GM21825 (cell line): ENCODE measurements around the gene TAAR5.
"Not testable (repeated sequence)": the region's sequence is repeated elsewhere in the genome, so short reads cannot be mapped to it uniquely, and the experiment has no call there.

ENCODE experiments used
- ATAC-seq: cut with Tn5 transposase; IDR thresholded peaks from one replicate; pipeline ENCODE4 v1.9.1; 2021; ENCODE audit warnings: mild to moderate bottlenecking, moderate library complexity; ENCODE audit not compliant: unreplicated experiment

TAAR5 gene, protein sequence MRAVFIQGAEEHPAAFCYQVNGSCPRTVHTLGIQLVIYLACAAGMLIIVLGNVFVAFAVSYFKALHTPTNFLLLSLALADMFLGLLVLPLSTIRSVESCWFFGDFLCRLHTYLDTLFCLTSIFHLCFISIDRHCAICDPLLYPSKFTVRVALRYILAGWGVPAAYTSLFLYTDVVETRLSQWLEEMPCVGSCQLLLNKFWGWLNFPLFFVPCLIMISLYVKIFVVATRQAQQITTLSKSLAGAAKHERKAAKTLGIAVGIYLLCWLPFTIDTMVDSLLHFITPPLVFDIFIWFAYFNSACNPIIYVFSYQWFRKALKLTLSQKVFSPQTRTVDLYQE

DNA sequence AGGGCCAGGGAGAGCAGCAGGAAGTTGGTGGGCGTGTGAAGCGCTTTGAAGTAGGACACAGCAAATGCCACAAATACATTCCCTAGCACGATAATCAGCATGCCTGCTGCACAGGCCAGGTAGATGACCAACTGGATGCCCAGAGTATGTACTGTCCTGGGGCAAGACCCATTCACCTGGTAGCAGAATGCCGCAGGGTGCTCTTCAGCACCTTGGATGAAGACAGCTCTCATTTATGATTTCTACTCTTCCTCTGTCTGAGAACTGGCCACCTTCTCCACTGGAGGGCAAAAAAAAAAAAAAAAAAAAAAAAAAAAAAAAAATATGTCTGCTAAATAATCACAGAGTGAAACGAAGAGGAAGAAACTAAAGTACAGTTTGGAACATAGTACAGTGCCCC lies at the start of gene TAAR5:
TSS of gene TAAR5 (minus strand) at position 288 of the 400 bp plus-strand sequence. CDS start at position 233, 55 bp downstream.
- no peak for ATAC-seq

- ATAC-seq = not testable (repeated sequence)
These were observed 47.6 kb upstream of the TAAR5 start for GRCh38 chr6:132637135-132637534.

DNA sequence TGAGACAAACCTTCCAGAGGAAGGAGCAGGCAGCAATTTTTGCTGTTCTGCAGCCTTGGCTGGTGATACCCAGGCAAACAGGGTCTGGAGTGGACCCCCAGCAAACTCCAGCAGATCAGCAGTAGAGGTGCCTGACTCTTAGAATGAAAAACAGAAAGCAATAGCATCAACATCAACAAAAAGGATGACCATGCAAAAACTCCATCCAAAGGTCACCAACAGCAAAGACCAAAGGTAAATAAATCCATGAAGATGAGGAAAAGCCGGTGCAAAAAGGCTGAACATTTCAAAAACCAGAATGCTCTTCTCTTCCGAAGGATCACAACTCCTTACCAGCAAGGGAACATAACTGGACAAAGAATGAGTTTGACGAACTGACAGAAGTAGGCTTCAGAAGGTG lies 46.4 kb upstream of the TAAR5 start:
- not testable (repeated sequence) for ATAC-seq

GRCh38 chr6:132635288-132635687 lies 45.7 kb upstream of the TAAR5 start:
- ATAC-seq = not testable (repeated sequence)

DNA sequence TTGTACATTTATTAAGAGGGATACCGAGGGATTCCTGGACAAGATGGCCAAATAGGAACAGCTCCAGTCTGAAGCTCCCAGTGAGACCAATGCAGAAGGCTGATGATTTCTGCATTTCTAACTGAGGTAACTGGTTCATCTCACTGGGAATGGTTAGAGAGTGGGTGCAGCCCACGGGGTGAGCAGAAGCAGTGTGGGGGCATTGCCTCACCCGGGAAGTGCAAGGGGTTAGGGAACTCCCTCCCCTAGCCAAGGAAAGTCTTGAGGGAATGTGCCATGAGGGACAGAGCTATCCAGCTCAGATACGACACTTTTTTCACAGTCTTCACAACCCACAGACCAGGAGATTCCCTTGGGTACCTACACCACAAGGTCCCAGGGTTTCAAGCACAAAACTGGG lies 45.3 kb upstream of the TAAR5 start:
- no peak for ATAC-seq

DNA sequence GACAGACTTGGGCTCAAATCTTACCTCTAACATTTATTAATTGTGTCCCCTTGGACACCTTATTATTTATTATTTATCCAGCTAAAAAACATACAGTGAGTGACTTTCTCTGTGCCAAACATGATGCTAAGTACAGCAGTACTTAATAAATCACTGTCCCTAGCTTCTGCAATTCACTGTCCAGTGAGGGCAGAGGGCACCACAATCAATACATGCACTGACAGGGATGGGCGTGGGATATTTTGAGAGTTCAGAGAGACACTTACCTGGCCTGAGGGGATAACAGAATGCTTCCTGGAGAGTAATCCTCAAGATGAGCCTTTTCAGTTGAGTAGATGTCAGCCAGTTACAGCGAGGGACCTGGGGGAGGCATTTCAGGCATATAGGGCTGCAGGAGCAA lies 43.8 kb upstream of the TAAR5 start:
- no peak for ATAC-seq

- ATAC-seq = no peak
These were observed 34.6 kb upstream of the TAAR5 start, which contains the start of gene TAAR2 for GRCh38 chr6:132624175-132624574. Gene TAAR2 (minus strand): TSS chr6:132624275. CDS start chr6:132624275, 0 bp downstream.

GRCh38 chr6:132623106-132623845 lies 33.7 kb upstream of the TAAR5 start:
- ATAC-seq = no peak

DNA sequence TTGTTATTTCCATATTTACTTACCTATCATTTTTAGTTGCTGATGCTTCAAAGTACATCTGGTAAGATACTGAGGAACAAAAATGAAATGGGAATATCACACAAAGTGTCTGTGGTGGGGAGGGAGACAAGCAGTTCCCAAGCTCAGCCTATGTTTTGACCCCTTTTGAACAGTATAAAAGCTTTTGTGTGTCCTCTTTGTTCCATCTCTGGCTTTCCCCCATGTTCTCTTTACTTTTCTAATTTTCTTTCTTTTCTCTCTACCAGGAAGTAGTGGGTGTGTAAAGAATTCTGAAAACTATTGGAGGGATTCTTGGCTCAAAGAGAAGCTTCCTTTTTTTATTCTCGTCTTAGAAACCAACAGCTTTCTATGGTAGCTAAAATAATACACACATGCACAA lies 27.1 kb upstream of the TAAR5 start:
- ATAC-seq = no peak

DNA sequence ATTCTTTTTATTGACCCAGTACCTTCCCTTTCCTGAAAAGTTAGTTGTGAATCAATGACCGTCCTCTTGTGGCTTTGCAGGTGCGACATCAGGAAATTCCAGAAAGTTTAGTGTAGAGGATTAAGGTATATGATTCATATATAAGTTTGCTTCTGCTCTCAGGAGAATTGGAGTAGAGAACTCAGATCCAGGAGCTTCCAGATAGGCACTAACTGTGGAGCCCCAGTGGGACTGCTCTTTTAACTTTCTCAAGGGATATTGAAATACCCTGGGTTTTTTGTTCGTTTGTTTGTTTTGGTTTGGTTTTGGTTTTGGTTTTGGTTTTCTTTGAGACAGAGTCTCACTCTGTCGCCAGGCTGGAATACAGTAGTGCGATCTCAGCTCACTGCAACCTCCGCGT lies 25.0 kb upstream of the TAAR5 start:
- ATAC-seq = no peak

GRCh38 chr6:132612449-132613108 lies 23.0 kb upstream of the TAAR5 start:
- no peak for ATAC-seq

GRCh38 chr6:132611616-132612015 lies 22.1 kb upstream of the TAAR5 start:
- ATAC-seq = no peak

DNA sequence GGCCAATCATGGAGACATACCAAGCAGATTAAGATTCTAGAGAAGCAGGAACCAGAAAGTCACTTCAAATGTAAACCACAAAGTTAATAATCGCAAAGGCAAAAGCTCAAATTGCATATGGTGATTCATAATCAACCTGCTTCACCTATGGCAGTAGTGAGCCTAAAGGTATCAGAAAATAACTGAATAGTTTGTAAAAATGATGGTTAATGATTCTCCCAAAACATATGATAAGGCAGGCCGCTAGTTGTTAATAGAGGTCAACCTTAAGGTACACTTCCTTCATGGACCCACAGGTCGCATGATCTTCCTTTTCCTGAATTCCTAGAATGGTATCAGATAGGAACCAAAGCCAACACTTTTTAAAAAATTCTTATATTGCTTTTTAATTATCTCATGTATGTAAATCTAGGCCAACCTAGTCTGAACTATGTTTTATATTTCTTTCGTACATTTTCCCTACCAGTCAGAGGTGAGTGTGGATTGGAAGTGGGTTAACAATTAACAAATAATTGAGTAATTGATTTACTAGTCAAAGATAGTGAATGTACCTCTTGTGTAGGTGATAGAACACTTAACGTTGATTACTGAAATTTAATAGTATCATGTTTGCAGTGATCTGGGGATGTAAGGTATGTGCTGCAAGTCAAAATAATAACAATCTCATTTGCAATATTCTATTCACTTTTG lies 18.1 kb upstream of the TAAR5 start:
- ATAC-seq = no peak

- no peak for ATAC-seq
These were observed 15.2 kb upstream of the TAAR5 start for GRCh38 chr6:132604635-132605152.

DNA sequence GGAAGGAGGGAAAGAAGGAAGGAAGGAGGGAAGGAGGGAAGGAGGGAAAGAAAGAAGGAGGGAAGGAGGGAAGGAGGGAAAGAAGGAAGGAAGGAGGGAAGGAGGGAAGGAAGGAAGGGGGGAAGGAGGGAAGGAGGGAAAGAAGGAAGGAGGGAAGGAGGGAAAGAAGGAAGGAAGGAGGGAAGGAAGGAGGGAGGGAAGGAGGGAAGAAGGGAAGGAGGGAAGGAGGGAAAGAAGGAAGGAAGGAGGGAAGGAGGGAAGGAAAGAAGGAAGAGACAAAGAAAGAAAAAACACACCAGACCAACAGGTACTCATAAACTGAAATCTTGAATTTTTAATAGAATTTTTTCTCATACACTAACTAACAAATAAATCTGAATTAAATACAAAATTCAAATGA lies 11.4 kb upstream of the TAAR5 start:
- not testable (repeated sequence) for ATAC-seq

DNA sequence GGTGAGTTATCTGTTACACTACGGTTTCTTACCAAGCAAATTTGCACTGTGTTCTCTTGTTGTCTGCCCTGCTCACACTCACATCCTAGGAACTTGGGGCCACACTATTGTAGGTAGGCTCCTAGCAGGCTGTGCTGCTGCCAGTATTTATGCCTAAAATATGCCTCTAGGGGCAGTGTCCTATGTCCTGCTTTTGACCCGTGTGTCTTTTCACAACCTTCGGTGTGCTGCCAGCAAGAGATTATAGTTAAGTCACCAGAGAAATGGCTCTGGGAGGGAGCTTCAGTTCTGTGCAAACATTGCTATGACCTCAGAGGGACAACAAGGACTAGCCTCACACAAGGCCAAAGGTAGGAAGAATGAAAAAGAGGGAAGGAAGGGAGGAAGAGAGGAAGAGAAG lies 8.9 kb upstream of the TAAR5 start:
- no peak for ATAC-seq

DNA sequence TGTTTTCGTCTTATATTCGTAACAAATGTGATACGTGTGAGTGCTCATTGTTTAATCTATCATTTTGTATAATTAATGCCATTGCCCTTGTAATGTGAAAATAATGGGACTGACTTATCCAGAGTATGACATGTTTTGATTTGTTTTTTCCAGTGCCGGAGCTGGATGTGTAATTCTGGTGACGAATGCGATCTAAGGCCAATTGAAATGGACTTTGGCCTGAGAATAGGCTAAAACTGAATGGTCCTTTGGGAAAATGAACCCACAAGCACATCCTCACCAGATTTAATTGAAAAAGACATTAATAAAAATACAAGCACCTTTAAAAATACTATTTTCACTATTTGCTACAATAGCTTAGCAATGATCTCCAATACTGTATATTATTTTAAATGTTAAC lies 6.7 kb upstream of the TAAR5 start:
- ATAC-seq = no peak

DNA sequence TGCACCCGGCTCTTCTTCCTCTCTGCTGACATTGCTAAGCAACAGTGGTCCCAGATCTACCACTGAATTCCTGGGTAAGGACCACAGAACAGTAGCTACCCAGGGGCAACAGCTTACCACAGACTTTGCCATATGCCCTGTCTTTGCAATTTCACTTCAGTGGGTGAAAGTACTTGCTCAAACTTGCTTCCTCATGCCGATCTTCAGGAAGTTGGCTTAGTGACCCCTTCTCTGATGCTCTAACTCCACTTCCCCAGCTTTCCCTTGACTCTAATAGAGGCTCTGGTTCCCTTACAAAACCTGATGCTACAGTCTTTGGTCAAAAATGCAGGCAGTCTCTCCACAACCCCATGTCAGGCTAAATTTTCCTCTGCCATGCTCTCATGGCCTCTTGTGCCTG lies 3.3 kb upstream of the TAAR5 start:
- no peak for ATAC-seq

DNA sequence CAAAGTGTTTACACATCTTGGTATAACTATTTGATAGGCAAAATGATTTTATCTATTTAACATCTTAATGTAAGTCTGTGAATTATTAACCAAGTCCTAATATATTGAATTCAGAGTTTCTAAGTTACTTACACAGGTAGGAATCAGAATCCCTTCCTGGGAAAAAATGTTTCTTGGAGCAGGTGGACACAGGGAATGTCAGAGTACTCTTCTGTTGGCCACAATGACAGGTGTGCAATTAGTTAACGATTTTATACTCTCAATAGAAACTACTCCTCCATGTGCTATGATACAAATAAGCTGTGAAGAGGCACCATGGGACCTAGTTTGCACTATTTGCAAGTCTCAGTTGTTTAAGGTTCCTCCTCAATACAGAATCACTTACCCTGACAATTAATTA lies 821 bp upstream of the TAAR5 start:
- ATAC-seq = no peak

GRCh38 chr6:132587424-132587823 lies 2.1 kb downstream of the TAAR5 start:
- ATAC-seq = no peak

- ATAC-seq = no peak
These were observed 4.8 kb downstream of the TAAR5 start for GRCh38 chr6:132584698-132585097.
